Hippocampal formation (tissue), 2 donors: ENCODE results near the gene EIF2B1.
"Not testable (repeated sequence)": the region's sequence is repeated elsewhere in the genome, so short reads cannot be mapped to it uniquely, and the experiment has no call there.

Experiments
- DNase-seq, 2 donors: peaks; one replicate each; lab custom pipeline; 2025; lab: John Stamatoyannopoulos, UW

EIF2B1 gene

DNA sequence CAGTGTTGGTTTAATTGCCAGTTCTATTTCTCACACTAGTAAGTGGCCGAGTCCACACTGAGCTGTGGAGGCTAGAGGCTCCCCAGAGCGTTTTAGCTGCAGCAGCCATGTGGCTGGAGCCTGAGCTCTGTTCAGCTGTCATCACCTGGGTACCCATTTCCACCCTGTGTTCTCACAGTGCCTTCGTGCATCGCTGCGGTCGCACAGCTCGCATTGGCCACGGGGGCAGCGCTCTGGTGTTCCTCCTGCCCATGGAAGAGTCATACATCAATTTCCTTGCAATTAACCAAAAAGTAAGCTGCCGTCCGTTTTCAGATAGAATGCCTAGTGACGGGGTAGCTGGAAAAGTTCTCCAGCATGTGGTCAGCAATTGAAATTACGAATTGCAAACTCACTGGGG is 15.9 kb downstream of the EIF2B1 start:
- DNase-seq, result no peak

DNA sequence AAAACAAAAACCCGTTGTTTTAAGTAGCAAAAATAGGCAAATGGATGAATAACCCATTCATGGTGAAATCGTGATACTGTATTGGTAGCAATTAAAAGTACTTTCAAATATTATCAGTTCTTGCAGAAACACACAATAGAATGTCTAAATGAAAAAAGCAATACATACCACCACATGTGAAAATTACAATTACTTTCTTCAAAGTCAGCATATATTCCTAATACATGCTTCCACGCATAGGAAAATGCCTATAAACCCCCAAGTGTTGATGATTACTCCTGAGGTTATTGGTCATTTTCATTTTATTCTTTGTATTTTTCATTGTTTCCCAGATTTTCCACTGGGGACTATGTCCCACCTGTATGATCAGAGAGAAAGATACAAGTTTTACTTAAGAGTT is 16.3 kb downstream of the EIF2B1 start:
- DNase-seq, result no peak

DNA sequence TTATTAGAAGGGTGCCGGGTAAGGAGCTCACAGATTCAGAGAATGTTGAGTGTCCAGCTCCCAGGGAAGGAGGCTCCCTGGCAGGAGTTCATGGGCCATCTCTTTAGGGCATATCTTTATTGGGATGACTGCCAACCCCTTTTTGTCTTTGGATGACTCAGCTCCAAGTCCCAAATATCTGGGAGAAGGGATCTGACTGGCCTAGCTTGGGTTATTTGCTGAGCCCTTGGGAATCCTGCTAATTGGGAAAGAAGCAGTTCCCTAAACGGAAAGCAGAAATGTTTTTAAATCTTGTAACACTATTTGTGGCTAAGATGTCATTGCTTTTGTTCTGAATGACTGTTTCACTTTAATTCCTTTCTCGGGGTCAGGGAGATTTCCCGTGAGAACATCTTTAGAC is 19.0 kb downstream of the EIF2B1 start:
- no peak for DNase-seq

DNA sequence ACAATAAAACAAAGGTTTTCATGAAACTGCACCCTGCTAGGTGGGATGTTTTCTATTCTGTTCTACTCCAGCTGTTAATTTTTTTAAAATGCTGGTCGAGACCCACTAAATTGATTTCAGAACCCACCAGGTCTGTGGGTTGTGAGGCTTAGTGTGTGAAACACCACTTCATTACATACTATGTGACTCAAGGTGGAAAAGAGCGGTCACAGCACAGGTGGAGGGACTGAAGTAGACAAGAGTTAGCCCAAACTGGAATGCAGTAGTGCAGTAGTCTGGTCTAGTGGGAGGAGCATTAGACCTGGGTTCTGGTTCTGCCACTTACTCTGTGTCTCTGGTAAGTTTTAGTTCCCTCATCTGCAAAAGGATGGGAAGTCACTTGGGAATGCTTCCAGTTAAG is 19.4 kb downstream of the EIF2B1 start:
- DNase-seq, result no peak

DNA sequence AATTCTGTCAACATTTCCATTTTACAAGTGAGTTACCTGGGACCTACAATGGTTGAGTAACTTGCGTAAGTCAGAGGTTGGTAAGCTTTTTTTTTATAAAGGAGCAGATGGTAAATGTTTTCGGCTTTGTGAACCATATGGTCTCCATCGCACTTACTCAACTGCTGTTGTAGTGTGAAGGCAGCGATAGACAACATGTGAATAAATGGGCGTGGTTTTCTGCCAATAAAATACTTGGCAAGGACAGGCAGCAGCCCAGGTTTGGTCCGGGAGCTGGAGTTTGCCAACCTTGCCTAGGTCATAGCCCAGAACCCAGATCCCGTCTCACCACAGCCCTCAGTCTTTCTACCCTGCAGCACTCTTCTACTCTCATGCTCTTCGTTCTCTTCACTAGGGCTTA is 25.3 kb downstream of the EIF2B1 start:
- DNase-seq, result no peak

DNA sequence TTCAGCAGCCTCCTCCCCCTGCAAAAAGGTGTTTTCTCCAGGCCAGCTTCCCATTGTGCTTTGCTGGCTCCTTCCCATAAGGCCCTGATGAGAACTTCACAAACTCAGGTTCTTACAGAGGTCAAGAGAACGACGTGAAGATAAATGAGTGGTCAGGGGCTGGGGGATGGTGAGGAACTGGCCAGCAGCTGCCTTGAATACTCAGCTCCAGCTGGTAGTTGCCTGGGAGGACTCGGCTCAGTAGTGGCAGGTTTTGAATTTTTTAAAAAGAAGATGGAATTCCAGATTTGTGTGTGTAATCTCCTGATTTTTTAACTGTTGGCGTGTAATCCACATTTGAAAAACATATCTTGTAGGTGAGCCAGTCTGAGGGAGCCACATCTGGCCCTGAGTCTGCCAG is 25.7 kb downstream of the EIF2B1 start:
- DNase-seq, result no peak

DNA sequence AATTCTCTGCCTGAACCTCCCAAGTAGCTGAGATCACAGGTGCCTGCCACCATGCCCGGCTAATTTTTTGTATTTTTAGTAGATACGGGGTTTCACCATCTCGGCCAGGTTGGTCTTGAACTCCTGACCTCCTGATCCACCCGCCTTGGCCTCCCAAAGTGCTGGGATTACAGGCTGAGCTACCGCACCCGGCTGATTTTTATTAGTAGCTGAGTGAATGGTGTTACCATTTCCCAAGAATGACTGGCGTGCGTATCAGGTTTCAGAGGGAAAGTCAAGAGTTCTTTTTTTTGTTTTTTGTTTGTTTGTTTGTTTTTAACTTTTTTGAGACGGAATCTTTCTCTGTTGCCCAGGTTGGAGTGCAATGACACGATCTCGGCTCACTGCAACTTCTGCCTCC is 30.0 kb downstream of the EIF2B1 start:
- not testable (repeated sequence) for DNase-seq

DNA sequence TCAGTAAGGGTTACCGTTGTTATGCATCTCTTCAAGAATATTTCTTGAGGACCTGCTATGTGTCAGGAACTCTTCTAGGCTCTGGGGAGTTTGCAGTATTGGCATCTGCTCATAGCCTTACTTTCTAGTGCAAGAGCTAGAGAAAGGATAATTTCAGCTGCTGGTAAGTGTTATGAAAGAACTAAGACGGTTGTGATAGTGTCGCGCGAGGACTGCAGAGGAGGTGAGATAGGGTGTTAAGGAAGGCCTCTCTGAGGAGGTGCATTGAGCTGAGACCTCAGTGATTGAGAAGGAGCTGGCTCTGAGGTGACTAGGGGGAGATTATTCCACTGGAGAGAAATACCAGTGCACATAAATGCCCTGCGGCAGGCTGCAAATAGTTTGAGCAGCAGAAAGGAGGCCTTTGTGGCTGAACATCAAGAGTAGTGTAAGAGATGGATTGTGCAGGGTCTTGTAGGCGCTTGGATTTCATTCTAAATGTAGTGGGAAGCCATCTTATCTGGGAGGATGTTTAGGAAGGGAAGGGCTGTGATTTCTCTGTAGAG is 30.8 kb downstream of the EIF2B1 start:
- no peak for DNase-seq

DNA sequence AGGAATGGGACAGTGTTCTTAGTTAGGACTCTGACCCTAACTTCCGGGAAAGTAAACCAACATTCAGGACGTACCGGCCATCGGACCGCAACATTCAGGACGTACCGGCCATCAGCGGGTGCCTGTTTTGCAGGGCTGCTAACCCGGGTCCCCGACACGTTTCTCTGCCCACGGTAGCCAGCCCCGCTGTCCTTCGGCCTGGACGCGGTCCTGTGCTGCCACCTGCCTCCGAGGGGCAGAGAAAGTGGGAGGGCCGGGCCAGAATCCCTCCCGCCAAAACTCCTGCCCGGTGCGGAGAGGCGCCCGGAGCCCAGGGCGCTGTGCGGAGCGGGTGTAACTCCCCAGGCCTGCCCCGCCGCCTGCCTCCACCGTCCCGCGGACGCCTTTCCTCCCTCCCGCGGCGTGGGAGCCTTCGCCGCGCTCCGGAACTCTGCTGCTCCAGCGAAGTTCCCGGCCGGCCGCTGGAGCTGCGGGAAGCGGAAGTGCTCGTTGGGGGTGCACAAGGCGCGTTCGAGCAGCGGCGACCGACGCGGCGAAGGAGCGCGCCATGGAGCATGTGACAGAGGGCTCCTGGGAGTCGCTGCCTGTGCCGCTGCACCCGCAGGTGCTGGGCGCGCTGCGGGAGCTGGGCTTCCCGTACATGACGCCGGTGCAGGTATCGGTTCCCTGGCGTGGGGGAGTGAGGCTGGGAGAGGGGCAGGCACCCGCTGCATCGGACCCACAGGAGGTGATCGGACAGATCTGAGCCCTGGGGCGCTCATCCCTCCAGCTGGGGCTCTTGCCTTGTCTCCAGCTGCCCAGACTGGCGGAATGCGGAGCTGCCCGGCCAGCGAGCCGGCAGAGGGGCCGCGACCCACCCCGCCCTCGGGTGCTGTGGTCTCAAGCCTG is 31.6 kb downstream of the EIF2B1 start, which contains the start of gene DDX55:
TSS of gene DDX55 (plus strand) at position 498 of the 888 bp plus-strand sequence. CDS start at position 548, 50 bp downstream.
- peak; percentile 82 to 84 for DNase-seq

DNA sequence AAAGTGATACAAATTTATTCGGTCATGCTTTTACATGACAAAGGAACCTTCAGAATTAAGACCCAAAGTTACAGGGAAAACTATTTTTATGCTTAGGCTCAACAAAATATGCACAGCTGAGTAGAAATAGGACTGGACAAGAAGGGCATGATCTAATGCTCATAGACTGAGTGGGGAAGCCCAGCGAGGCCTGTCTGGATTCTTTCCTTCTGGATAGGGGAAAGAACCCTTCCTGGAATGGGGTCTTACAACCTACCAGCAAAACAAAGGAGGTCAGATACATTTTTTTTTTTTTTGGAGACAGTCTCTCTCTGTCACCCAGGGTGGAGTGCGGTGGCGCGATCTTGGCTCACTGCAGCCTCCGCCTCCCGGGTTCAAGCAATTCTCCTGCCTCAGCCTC is 33.8 kb downstream of the EIF2B1 start:
- no peak for DNase-seq

DNA sequence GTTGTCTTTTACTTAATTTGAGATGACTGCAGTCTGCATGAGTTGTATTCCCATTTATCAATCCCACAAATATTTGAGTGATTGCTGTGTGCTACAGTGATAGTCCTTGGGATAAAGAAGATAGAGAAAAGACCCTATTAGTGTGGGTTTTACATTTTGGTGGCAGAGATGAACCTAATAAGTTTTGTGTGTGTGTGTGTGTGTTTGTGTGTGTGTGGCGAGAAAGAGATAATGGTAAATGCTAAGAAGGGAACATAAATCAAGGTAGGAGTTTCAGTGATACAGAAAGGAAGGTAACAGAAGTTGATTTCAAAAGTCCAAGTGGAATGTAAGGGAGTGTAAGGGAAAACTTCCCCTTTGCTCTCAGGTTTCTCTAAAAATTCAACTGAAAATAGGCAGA is 34.2 kb downstream of the EIF2B1 start:
- no peak for DNase-seq

DNA sequence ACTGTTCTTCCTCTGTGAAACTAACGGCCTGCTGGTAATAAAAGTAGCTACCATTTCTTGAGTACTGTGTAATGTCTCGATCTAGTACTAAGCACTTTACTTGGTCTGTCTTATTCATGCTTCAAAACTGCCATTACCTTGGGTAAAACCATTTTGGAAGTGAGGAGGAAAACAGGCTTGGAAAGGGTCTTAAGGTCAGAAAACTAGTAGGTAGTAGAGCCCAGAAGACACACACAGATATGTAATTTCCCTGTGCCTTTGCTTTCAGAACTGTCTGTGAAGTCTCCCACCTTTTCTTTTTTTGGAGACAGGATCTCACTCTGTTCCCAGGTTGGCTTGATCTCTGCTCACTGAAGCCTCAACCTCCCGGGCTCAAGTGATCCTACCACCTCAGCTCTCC is 35.0 kb downstream of the EIF2B1 start:
- DNase-seq, result no peak

DNA sequence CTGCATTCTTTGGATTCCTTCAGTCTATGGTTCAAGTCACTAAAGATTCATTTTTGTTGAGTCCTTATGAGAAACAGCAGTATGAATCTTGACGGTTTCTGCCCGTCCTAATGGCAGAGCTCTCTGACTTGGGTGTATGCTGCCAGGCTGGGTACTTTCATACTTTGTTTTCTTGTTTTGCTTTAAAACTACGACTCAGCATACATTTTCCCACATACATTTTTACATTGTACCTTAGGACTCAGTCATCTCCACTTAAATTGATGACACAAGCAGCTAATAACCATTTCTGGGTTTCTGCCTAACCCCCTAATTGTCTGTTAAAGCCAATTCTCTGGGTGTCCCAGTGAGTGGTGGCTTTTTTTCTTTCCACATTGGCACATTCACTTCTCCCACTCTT is 36.4 kb downstream of the EIF2B1 start:
- DNase-seq, result no peak

DNA sequence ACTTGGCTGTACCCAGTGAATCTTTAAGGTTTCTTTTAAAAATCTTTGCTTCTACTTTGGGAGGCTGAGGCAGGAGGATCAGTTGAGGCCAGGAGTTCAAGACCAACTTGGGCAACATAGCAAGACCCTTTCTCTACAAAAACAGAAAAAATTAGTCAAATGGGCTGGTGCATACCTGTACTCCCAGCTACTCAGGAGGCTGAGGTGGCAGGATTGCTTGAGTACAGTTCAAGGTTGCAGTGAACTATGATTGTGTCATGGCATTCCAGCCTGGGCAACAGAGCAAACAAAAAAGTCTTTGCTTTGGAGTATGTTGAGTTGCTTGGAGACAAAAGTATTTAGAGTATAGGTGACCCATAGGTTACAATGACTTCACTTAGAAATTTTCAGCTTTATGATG is 37.8 kb downstream of the EIF2B1 start:
- DNase-seq, result no peak

DNA sequence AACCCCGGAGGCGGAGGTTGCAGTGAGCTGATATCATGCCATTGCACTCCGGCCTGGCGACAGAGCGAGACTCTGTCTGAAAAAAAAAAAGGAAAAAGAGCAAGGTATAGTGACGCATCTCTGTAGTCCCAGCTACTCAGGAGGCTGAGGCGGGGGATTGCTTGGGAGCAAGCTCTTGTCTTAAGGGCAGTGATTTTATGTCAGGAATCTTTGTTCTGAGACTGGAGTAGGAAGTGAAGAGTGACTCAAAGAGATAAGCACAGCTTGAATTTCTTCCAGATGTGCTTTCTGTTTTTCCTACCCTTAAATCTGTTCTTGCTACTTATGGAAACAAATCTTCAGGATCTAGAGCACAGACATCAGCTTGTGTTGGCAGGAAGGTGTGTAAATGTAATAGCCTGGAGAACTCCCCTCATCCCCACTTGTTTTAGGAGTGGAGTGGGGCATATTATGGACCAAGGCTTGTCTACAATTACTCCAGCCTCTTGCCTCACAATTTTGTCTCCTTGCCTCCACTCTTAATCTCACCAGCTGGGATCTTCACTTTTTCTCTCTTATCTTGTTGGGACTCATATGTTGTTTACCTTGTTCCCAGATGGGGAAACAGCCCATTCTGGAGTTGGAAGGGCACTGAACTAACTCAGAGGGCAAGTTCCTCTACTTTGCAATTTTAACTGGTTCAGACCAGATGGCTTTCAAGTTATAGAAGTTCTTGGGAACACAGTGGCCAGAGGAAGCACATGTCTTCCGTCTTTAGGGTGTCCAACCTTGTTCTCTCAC is 41.6 kb downstream of the EIF2B1 start:
- DNase-seq, result no peak

DNA sequence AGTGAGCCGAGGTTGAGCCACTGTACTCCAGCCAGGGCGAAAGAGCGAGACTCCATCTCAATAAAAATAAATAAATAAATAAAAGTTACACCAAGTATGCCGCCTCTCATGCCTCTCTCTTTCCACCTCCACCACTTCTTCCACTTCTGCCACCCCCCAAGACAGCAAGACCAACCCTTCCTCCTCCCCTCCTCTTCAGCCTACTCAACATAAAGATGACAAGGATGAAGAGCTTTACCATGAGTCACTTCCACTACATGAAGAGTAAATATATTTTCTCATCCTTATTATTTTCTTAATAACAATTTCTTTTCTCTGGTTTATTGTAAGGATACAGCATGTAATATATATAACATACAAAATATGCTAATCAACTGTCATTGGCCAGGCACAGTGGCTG is 52.7 kb downstream of the EIF2B1 start:
- DNase-seq, result no peak

DNA sequence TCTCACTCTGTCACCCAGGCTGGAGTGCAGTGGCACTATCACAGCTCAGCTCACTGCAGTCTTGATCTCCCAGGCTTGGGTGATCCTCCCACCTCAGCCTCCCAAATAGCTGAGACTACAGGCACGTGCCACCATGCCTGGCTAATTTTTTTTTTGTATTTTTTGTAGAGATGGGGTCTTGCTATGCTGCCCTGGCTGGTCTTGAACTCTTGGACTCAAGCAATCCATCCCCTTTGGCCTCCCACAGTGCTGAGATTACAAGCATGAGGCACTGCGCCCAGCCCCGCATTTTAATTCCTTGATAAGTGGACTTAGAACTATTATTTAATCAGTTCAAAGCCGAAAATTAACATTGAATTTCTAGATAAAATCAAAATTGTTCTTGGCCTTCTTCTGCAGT is 54.7 kb downstream of the EIF2B1 start:
- DNase-seq, result not testable (repeated sequence)

DNA sequence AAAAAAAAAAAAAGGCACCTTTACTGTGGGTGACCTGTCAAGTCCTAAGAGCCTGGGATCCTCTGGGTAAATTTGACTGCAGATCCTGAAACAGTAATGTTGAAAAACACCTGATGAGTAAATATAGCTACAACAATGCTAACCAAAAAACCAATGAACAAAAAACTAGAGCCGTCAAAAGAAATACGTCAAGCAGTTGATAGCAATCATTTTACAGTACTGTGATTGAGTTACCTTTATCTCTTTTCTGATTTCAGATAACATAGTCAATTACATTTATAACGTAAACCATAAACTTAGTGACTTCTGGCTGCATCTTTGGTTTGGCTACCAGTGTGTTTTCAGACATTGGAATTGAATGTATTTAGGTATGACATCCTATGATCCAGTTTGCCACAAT is 55.2 kb downstream of the EIF2B1 start:
- DNase-seq, result no peak

DNA sequence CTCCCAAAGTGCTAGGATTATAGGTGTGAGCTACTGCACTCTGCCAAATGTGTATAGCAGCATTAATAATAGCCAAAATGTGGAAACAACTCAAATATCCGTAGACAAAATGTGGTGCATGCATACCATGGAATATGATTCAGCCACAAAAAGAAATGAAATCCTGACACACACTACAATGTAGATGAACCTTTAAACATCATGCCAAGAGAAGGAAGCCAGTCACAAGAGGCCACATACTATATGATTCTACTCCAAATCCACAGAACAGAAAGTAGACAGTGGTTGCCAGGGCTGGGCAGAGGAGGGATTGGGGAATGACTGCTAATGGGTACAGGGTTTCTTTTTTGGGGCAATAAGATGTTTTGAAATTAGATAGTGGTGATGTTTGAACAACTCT is 56.9 kb downstream of the EIF2B1 start:
- DNase-seq, result no peak

DNA sequence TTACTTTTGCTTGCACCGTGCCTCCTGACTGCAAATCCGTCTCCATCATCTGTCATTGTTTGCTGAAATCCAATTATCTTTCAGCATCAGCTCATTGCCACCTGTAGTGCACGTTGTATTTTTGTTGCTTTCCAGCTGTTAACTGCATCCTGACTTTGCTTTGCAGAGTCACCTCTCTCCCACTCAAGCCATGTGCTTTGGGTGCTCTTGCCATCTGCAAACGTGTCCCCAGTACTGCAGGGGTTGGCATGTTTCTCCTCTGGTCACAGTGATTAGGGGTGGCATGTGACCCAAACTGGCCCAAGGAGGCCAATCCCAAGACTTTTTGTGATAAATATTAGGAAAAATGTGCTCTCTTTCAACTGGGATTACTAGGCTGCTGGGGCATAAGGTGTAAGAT is 59.6 kb downstream of the EIF2B1 start:
- no peak for DNase-seq

DNA sequence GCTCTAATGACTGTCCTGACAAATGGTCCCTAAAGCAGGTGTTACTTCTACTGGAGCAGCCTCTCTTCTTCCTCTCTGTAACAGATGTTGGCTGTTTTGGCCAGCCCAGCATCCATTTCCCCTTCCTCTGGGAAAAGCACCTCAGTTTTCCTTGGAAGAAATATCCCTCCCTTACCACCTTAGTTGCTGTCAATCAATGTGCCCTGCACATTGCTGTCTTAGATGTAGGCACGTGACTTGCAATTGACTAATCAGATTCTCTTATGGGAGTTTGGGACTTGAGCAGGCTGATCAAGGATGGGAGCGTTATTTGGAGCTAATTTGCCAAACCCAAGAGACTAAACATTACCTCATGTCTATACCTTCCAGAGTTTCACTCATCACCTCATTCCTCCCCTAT is 61.1 kb downstream of the EIF2B1 start:
- DNase-seq, result no peak

DNA sequence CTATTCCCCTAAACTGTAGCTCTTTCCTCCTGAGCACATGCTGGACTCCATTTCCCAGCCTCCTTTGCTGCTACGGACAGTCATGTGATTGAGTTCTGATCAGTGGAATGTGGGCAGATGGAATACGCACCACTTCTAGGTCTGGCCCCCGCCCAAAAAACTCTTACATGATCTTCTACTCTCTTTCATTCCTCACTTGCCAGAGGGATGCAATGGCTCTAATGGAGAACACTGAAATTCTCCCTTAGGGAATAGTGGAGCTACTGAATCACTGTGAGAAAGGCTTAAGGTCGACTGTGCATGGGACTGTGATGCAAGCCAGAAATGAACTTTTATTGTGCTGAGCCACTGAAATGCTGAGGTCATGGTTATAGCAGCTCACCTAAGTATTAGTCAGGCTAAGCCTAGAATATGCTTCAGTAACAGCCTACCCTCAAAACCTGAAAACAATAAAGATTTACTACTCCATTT is 62.1 kb downstream of the EIF2B1 start:
- DNase-seq, result no peak
